ENCODE data around the gene CHRFAM7A.
"Not testable (repeated sequence)": the region's sequence is repeated elsewhere in the genome, so short reads cannot be mapped to it uniquely, and the experiment has no call there.

The CHRFAM7A gene

GRCh38 chr15:30349803-30350202, 43.5 kb downstream of the CHRFAM7A start:
- not testable (repeated sequence) for H3K27ac ChIP-seq; DNase-seq (ENCODE audit: low spot score); H3K4me3 ChIP-seq

DNA sequence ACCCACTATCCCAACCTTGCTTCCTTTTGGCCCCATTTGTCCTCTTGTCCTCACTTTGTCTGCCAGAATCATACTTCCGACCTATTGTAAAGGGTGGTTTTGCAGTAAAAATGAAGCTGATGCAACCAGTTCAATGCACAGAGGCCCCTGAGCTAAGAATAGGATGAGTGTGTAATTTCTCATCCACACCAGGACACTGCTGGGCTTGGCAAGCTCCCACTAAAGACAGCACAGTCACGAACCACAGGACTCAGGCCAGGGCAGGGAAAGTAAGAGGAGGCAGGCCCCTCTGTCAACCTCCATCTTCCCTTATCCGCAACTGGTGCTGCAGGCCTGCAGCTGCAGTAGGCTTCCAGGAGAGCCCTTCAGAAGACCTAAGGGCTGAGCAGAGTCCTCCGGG, 56.8 kb downstream of the CHRFAM7A start:
- not testable (repeated sequence) for H3K27ac ChIP-seq; H3K4me3 ChIP-seq; DNase-seq (ENCODE audit: low spot score)

- not testable (repeated sequence) for H3K27ac ChIP-seq; DNase-seq (ENCODE audit: low spot score); H3K4me3 ChIP-seq
Measured at GRCh38 chr15:30334152-30334551, 59.2 kb downstream of the CHRFAM7A start.

GRCh38 chr15:30326145-30326544, 67.2 kb downstream of the CHRFAM7A start:
- H3K27ac ChIP-seq, H3K4me3 ChIP-seq: not testable (repeated sequence)
- peak; percentile 54 for DNase-seq (ENCODE audit: low spot score)

GRCh38 chr15:30321063-30321462, 72.3 kb downstream of the CHRFAM7A start:
- DNase-seq (ENCODE audit: low spot score); H3K4me3 ChIP-seq; H3K27ac ChIP-seq: not testable (repeated sequence)

GRCh38 chr15:30315704-30316103, 77.6 kb downstream of the CHRFAM7A start:
- DNase-seq (ENCODE audit: low spot score); H3K27ac ChIP-seq: not testable (repeated sequence)

DNA sequence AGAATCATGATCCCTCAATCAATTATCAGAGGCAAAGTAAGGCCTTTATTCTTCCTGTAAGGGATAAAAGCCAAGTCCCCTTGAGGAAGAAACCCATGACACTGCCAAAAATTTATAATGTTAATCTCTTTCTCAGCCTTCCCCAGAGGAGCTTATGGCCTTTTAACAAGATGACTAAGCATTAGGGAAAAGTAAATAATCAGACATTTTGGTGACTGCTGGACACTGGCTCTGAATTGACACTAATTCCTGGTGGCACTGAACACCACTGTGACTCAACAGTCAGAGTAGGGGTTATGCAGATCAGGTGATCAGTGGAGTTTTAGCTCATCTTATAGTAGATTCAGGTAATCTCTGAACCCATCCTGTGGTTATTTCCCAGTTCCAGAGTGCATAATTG, 82.8 kb downstream of the CHRFAM7A start:
- not testable (repeated sequence) for H3K4me3 ChIP-seq; DNase-seq (ENCODE audit: low spot score); H3K27ac ChIP-seq

More at GRCh38 chr15:30315704-30316103, 77.6 kb downstream of the CHRFAM7A start:
- H3K4me3 ChIP-seq: not testable (repeated sequence)
